ENCODE measurements around the gene ITM2C.

Gene ITM2C

GRCh38 chr2:230873661-230874401 lies 9.1 kb downstream of the ITM2C start:
- H3K9ac ChIP-seq (ENCODE audit: insufficient read length) = no peak overlapping the region
- no peaks in the 10 kb centered on the region for H3K9me3 ChIP-seq (ENCODE audit: low read depth, low read length)
- H3K27ac ChIP-seq = no peak overlapping the region
- peaks cover 59% of the 10 kb centered on the region for H3K36me3 ChIP-seq (ENCODE audit: insufficient read depth, low read length)
- no peak overlapping the region for H3K4me3 ChIP-seq
- TF ChIP-seq POLR2AphosphoS5 (IDR thresholded peaks at IDR 0.05; ENCODE audit: borderline replicate concordance, low read depth, low read length) (no peak; the same call in 1 of the 2 replicates), FOXP2 (optimal IDR thresholded peaks at IDR 0.05; ENCODE audit: control extremely low read depth, extremely low read length, insufficient read depth) (no peak), EZH2 (IDR thresholded peaks at IDR 0.05) (no peak)
- no peak for DNase-seq (ENCODE audit: low read depth, low spot score)

GRCh38 chr2:230874456-230874855 lies 9.7 kb downstream of the ITM2C start:
- Histone ChIP-seq H3K9me3 (ENCODE audit: low read depth, low read length) (no peaks in the 10 kb centered on the region), H3K36me3 (ENCODE audit: insufficient read depth, low read length) (peaks cover 65% of the 10 kb centered on the region), H3K4me3 (no peak overlapping the region), H3K9ac (ENCODE audit: insufficient read length) (no peak overlapping the region), H3K27ac (no peak overlapping the region)
- no peak for DNase-seq (ENCODE audit: low read depth, low spot score)
- TF ChIP-seq EZH2 (IDR thresholded peaks at IDR 0.05) = no peak
- TF ChIP-seq POLR2AphosphoS5 (IDR thresholded peaks at IDR 0.05; ENCODE audit: borderline replicate concordance, low read depth, low read length) = no peak
- no peak for TF ChIP-seq FOXP2 (optimal IDR thresholded peaks at IDR 0.05; ENCODE audit: control extremely low read depth, extremely low read length, insufficient read depth)

- H3K9me3 ChIP-seq (ENCODE audit: low read depth, low read length) = no peaks in the 10 kb centered on the region
- no peak overlapping the region for H3K9ac ChIP-seq (ENCODE audit: insufficient read length)
- DNase-seq (ENCODE audit: low read depth, low spot score) = no peak
- H3K27ac ChIP-seq = no peak overlapping the region
- H3K36me3 ChIP-seq (ENCODE audit: insufficient read depth, low read length) = peaks cover 69% of the 10 kb centered on the region
- TF ChIP-seq EZH2 (IDR thresholded peaks at IDR 0.05) = no peak
- TF ChIP-seq FOXP2 (optimal IDR thresholded peaks at IDR 0.05; ENCODE audit: control extremely low read depth, extremely low read length, insufficient read depth) = no peak
- no peak overlapping the region for H3K4me3 ChIP-seq
Observed at GRCh38 chr2:230874876-230875275, 10.1 kb downstream of the ITM2C start.

GRCh38 chr2:230875347-230876315 lies 10.9 kb downstream of the ITM2C start:
- Histone ChIP-seq H3K9ac (ENCODE audit: insufficient read length) (no peak overlapping the region), H3K36me3 (ENCODE audit: insufficient read depth, low read length) (peaks cover 69% of the 10 kb centered on the region), H3K9me3 (ENCODE audit: low read depth, low read length) (no peaks in the 10 kb centered on the region), H3K27ac (no peak overlapping the region), H3K4me3 (no peak overlapping the region)
- no peak for DNase-seq (ENCODE audit: low read depth, low spot score)
- no peak for TF ChIP-seq EZH2 (IDR thresholded peaks at IDR 0.05)
- no peak for TF ChIP-seq POLR2AphosphoS5 (IDR thresholded peaks at IDR 0.05; ENCODE audit: borderline replicate concordance, low read depth, low read length)
- no peak for TF ChIP-seq FOXP2 (optimal IDR thresholded peaks at IDR 0.05; ENCODE audit: control extremely low read depth, extremely low read length, insufficient read depth)

GRCh38 chr2:230877116-230877758 lies 12.5 kb downstream of the ITM2C start:
- Histone ChIP-seq H3K9ac (ENCODE audit: insufficient read length) (no peak overlapping the region), H3K36me3 (ENCODE audit: insufficient read depth, low read length) (peaks cover 69% of the 10 kb centered on the region)
- DNase-seq (ENCODE audit: low read depth, low spot score) = no peak

GRCh38 chr2:230877759-230878598 lies 13.2 kb downstream of the ITM2C start:
- Histone ChIP-seq H3K9ac (ENCODE audit: insufficient read length) (no peak overlapping the region), H3K36me3 (ENCODE audit: insufficient read depth, low read length) (peaks cover 64% of the 10 kb centered on the region), H3K9me3 (ENCODE audit: low read depth, low read length) (no peaks in the 10 kb centered on the region), H3K27ac (no peak overlapping the region), H3K4me3 (no peak overlapping the region)
- TF ChIP-seq EZH2 (IDR thresholded peaks at IDR 0.05) = no peak
- TF ChIP-seq FOXP2 (optimal IDR thresholded peaks at IDR 0.05; ENCODE audit: control extremely low read depth, extremely low read length, insufficient read depth) = no peak
- TF ChIP-seq POLR2AphosphoS5 (IDR thresholded peaks at IDR 0.05; ENCODE audit: borderline replicate concordance, low read depth, low read length) = no peak
- no peak for DNase-seq (ENCODE audit: low read depth, low spot score)

More at GRCh38 chr2:230877116-230877758, 12.5 kb downstream of the ITM2C start:
- no peaks in the 10 kb centered on the region for H3K9me3 ChIP-seq (ENCODE audit: low read depth, low read length)
- H3K27ac ChIP-seq = no peak overlapping the region
- TF ChIP-seq FOXP2 (optimal IDR thresholded peaks at IDR 0.05; ENCODE audit: control extremely low read depth, extremely low read length, insufficient read depth) (no peak), POLR2AphosphoS5 (IDR thresholded peaks at IDR 0.05; ENCODE audit: borderline replicate concordance, low read depth, low read length) (no peak), EZH2 (IDR thresholded peaks at IDR 0.05) (no peak)
- no peak overlapping the region for H3K4me3 ChIP-seq

GRCh38 chr2:230878599-230879188 lies 14.0 kb downstream of the ITM2C start:
- Histone ChIP-seq H3K9ac (ENCODE audit: insufficient read length) (no peak overlapping the region), H3K4me3 (no peak overlapping the region), H3K27ac (no peak overlapping the region), H3K36me3 (ENCODE audit: insufficient read depth, low read length) (peaks cover 57% of the 10 kb centered on the region), H3K9me3 (ENCODE audit: low read depth, low read length) (no peaks in the 10 kb centered on the region)
- TF ChIP-seq POLR2AphosphoS5 (IDR thresholded peaks at IDR 0.05; ENCODE audit: borderline replicate concordance, low read depth, low read length) (no peak), FOXP2 (optimal IDR thresholded peaks at IDR 0.05; ENCODE audit: control extremely low read depth, extremely low read length, insufficient read depth) (no peak), EZH2 (IDR thresholded peaks at IDR 0.05) (no peak)
- DNase-seq (ENCODE audit: low read depth, low spot score) = no peak

Data from SK-N-MC (cell line).